A549 (cell line): ENCODE data around the gene TUBA4B.

ENCODE experiments used
- BHLHE40 ChIP-seq: IDR thresholded peaks from 2 replicates; pipeline ENCODE4 v1.6.1; 2012; ENCODE audit warnings: low read depth, low read length, inconsistent platforms
- PHF8 ChIP-seq: fragments of 200-600 bp; sonication (generic); IDR thresholded peaks from 2 replicates; pipeline ENCODE4 v1.6.1; 2016; ENCODE audit warnings: low read depth, mild to moderate bottlenecking, antibody characterized with exemption, moderate library complexity, borderline replicate concordance
- RCOR1 ChIP-seq: fragments of 150-350 bp; IDR thresholded peaks from 2 replicates; pipeline ENCODE4 v1.6.1; 2014; ENCODE audit warnings: antibody characterized with exemption, low read length, low read depth

DNA sequence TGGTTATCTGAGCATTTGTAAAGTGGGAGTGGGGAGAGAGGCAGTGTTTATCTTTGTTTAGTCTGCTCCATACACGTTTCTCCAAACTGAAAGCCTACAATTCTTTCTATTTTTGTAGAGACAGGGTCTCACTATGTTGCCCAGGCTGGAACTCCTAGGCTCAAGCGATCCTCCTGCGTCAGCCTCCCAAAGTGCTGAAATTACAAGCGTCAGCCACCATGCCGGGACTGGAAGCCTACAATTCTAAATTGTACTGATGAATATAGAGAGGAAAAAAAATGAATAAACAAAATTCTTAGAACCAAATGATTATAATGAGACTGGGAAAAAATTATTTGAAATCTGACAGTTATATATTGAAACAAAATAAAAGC lies 47.9 kb upstream of the TUBA4B start:
- TF ChIP-seq PHF8 (no peak), RCOR1 (no peak), BHLHE40 (no peak)
